ENCODE results near the gene PPP2R2D. TPM values are rescaled to one million over a fixed set of nuclear protein-coding genes. Genes with fewer than 3 reads are reported as not detected.

Gene PPP2R2D
- total and polyA plus RNA-seq, 2 experiments from 2014 or later = 25.9 to 32.1 TPM

DNA sequence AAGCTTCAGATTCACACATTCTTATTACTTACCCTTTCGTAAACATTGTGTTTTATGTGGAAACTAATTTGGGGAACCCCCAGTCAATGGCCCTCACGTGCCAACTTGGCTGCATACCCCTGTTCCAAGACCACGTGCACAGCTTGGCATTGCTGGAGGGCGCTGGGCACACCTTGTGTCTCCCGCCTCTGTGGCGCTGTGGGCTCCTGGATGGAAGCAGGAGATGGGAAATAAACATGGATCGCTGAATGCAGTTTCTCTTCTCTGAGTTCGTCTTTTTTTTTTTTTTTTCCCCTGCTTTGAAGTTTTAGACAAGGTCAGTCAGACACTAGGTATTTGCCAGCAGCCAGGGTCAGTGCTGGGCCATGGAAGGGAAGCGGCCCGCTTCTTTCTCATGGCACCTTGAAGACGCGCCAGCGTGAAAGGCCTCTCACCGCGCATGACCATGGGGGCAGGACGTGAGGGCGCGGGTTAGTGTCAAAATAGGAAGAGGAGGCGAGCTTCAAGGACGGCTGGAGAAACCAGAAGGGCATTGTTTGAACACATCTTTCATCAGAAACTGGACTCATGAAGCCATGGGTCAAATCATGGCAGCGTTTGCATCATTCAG lies 53.7 kb downstream of the PPP2R2D start:
- Histone ChIP-seq H2AFZ (no peak overlapping the region), H3K27me3 (no peaks in the 10 kb centered on the region), H3K79me2 (peaks cover 4% of the 10 kb centered on the region), H3K9me2 (replicated peaks; ENCODE audit: insufficient read depth) (no peaks in the 10 kb centered on the region), H3K4me1 (ENCODE audit: insufficient read depth) (no peaks in the 10 kb centered on the region), H3K27ac (no peak overlapping the region), H3K9me3 (ENCODE audit: low read depth) (no peaks in the 10 kb centered on the region), H3K4me3 (no peak overlapping the region), H3K36me3 (replicated peaks; ENCODE audit: insufficient read depth, low read depth) (no peaks in the 10 kb centered on the region), H4K20me1 (ENCODE audit: insufficient read depth, poor library complexity, severe bottlenecking) (no peaks in the 10 kb centered on the region), H3K4me2 (no peak overlapping the region)
- WGBS (ENCODE audit: low lambda C conversion rate, missing lambda C conversion rate) = 96% methylated on average over 21 of the region's 21 CpGs
- TF ChIP-seq, protein P1, sequence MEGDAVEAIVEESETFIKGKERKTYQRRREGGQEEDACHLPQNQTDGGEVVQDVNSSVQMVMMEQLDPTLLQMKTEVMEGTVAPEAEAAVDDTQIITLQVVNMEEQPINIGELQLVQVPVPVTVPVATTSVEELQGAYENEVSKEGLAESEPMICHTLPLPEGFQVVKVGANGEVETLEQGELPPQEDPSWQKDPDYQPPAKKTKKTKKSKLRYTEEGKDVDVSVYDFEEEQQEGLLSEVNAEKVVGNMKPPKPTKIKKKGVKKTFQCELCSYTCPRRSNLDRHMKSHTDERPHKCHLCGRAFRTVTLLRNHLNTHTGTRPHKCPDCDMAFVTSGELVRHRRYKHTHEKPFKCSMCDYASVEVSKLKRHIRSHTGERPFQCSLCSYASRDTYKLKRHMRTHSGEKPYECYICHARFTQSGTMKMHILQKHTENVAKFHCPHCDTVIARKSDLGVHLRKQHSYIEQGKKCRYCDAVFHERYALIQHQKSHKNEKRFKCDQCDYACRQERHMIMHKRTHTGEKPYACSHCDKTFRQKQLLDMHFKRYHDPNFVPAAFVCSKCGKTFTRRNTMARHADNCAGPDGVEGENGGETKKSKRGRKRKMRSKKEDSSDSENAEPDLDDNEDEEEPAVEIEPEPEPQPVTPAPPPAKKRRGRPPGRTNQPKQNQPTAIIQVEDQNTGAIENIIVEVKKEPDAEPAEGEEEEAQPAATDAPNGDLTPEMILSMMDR (IDR thresholded peaks at IDR 0.05; ENCODE audit: poor library complexity) = no peak
- no peak for DNase-seq (ENCODE audit: low spot score)

DNA sequence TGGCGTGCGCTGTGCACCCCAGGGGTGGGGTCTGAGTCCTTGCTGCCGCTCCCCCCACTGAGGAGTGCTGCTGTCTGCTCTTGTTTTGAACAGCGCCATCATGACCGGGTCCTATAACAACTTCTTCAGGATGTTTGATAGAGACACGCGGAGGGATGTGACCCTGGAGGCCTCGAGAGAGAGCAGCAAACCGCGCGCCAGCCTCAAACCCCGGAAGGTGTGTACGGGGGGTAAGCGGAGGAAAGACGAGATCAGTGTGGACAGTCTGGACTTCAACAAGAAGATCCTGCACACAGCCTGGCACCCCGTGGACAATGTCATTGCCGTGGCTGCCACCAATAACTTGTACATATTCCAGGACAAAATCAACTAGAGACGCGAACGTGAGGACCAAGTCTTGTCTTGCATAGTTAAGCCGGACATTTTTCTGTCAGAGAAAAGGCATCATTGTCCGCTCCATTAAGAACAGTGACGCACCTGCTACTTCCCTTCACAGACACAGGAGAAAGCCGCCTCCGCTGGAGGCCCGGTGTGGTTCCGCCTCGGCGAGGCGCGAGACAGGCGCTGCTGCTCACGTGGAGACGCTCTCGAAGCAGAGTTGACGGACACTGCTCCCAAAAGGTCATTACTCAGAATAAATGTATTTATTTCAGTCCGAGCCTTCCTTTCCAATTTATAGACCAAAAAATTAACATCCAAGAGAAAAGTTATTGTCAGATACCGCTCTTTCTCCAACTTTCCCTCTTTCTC lies 55.0 kb downstream of the PPP2R2D start:
- Histone ChIP-seq H3K4me2 (no peak overlapping the region), H3K27me3 (no peaks in the 10 kb centered on the region), H4K20me1 (ENCODE audit: insufficient read depth, poor library complexity, severe bottlenecking) (no peaks in the 10 kb centered on the region), H3K36me3 (replicated peaks; ENCODE audit: insufficient read depth, low read depth) (no peaks in the 10 kb centered on the region), H3K9me3 (ENCODE audit: low read depth) (no peaks in the 10 kb centered on the region), H3K79me2 (no peaks in the 10 kb centered on the region), H3K4me3 (no peak overlapping the region), H3K4me1 (ENCODE audit: insufficient read depth) (no peaks in the 10 kb centered on the region), H3K27ac (no peak overlapping the region), H2AFZ (no peak overlapping the region), H3K9me2 (replicated peaks; ENCODE audit: insufficient read depth) (no peaks in the 10 kb centered on the region)
- DNase-seq (ENCODE audit: low spot score) = no peak
- 99% methylated on average over 37 of the region's 38 CpGs for WGBS (ENCODE audit: low lambda C conversion rate, missing lambda C conversion rate)
- TF ChIP-seq EZH2phosphoT487 (IDR thresholded peaks at IDR 0.05; ENCODE audit: low read depth, severe bottlenecking, unreplicated experiment) (no peak), EZH2 (IDR thresholded peaks at IDR 0.05; ENCODE audit: borderline replicate concordance) (no peak)
- TF ChIP-seq, protein P1 (IDR thresholded peaks at IDR 0.05; ENCODE audit: poor library complexity) = no peak

GRCh38 chr10:131959841-131960240 lies 59.0 kb downstream of the PPP2R2D start:
- DNase-seq (ENCODE audit: low spot score) = no peak
- no peaks in the 10 kb centered on the region for H3K4me1 ChIP-seq (ENCODE audit: insufficient read depth)
- H3K9me3 ChIP-seq (ENCODE audit: low read depth) = no peaks in the 10 kb centered on the region
- no peaks in the 10 kb centered on the region for H3K27me3 ChIP-seq
- TF ChIP-seq, protein P1 (IDR thresholded peaks at IDR 0.05; ENCODE audit: poor library complexity) = no peak
- no peak for TF ChIP-seq EZH2 (IDR thresholded peaks at IDR 0.05; ENCODE audit: borderline replicate concordance)
- no peak for TF ChIP-seq EZH2phosphoT487 (IDR thresholded peaks at IDR 0.05; ENCODE audit: low read depth, severe bottlenecking, unreplicated experiment)
- H4K20me1 ChIP-seq (ENCODE audit: insufficient read depth, poor library complexity, severe bottlenecking) = peaks cover 2% of the 10 kb centered on the region
- no peak overlapping the region for H3K27ac ChIP-seq
- H2AFZ ChIP-seq = no peak overlapping the region
- H3K4me2 ChIP-seq = no peak overlapping the region
- 87% methylated on average over 19 of the region's 19 CpGs for WGBS (ENCODE audit: low lambda C conversion rate, missing lambda C conversion rate)
- no peak overlapping the region for H3K4me3 ChIP-seq
- H3K9me2 ChIP-seq (replicated peaks; ENCODE audit: insufficient read depth) = no peaks in the 10 kb centered on the region
- no peaks in the 10 kb centered on the region for H3K36me3 ChIP-seq (replicated peaks; ENCODE audit: insufficient read depth, low read depth)
- no peaks in the 10 kb centered on the region for H3K79me2 ChIP-seq

All from hepatocyte (in vitro differentiated cells).